HepG2 (cell line): ENCODE measurements around the gene DRC7. TPM values are rescaled to one million over a fixed set of nuclear protein-coding genes. Genes with fewer than 3 reads are reported as not detected.

Experiments used
- CEBPB ChIP-seq: IDR thresholded peaks from 2 replicates; pipeline ENCODE4 v1.6.1; 2011; ENCODE audit warnings: low read depth, low read length, improper control_type of control experiment, borderline replicate concordance
- HOXD1 ChIP-seq: sonication (generic); formaldehyde crosslinking; IDR thresholded peaks from 2 replicates; pipeline ENCODE4 v1.5.0; 2020; ENCODE audit warnings: missing genetic modification reagents
- IKZF1 ChIP-seq: fragments of 450-650 bp; IDR thresholded peaks from 2 replicates; pipeline ENCODE4 v1.7.1; 2016
- ISX ChIP-seq: sonication (generic); formaldehyde crosslinking; conservative IDR thresholded peaks from 2 replicates; pipeline ENCODE4 v1.5.0; 2020; ENCODE audit warnings: missing genetic modification reagents
- MTF2 ChIP-seq: sonication (generic); formaldehyde crosslinking; IDR thresholded peaks from 2 replicates; pipeline ENCODE4 v1.5.0; 2020; ENCODE audit warnings: missing genetic modification reagents, borderline replicate concordance
- RFX3 ChIP-seq: IDR thresholded peaks from 2 replicates; pipeline ENCODE4 v1.6.1; 2016; ENCODE audit warnings: missing biosample characterization, missing genetic modification reagents
- SRSF4 ChIP-seq: fragments of 200-400 bp; formaldehyde crosslinking; IDR thresholded peaks from one replicate; pipeline ENCODE4 v1.6.1; 2018; ENCODE audit warnings: mild to moderate bottlenecking, low read depth, low read length, moderate library complexity; ENCODE audit not compliant: poor library complexity, severe bottlenecking
- ZFP36L2 ChIP-seq: sonication (generic); formaldehyde crosslinking; IDR thresholded peaks from 2 replicates; pipeline ENCODE4 v1.4.0; 2020; ENCODE audit warnings: missing genetic modification reagents
- ZNF333 ChIP-seq: sonication (generic); formaldehyde crosslinking; IDR thresholded peaks from 2 replicates; pipeline ENCODE4 v1.4.0; 2020; ENCODE audit warnings: mild to moderate bottlenecking, missing genetic modification reagents, borderline replicate concordance
- ZNF530 ChIP-seq: sonication (generic); formaldehyde crosslinking; IDR thresholded peaks from 2 replicates; pipeline ENCODE4 v1.5.0; 2020; ENCODE audit warnings: low read depth, mild to moderate bottlenecking, missing genetic modification reagents
- ZSCAN12 ChIP-seq: sonication (generic); formaldehyde crosslinking; IDR thresholded peaks from 2 replicates; pipeline ENCODE4 v1.9.0; 2021; ENCODE audit warnings: mild to moderate bottlenecking, missing genetic modification reagents
- polyA plus RNA-seq, 8 experiments: library from polyadenylated mRNA; depleted of rRNA in 3 of 8; stranded (reverse) in 7 of 8; unstranded in 1 of 8; fragments of >200 nt; fragmentation: Illumina TruSeq in 4 of 8; extraction: Trizol in 4 of 8; gene quantifications; 2 replicates each; pipeline versions ENCODE4 v1.2.1 to v1.2.3, GENCODE V29; 2011 to 2016; ENCODE audit warnings: low read depth in 4 of 8, missing spikeins in 1 of 8, mixed read lengths in 1 of 8; ENCODE audit not compliant: insufficient read depth in 1 of 8
- total RNA-seq, 5 experiments: library from RNA; depleted of rRNA; stranded (reverse); fragments of >200 nt; fragmentation: Illumina TruSeq; extraction: Trizol; gene quantifications; 2 replicates each; pipeline ENCODE4 v1.2.3, GENCODE V29; 2016; ENCODE audit warnings: low read depth in 1 of 5
- TF ChIP-seq, protein P1 (sequence below): sonication (generic); formaldehyde crosslinking; IDR thresholded peaks from 2 replicates; pipeline ENCODE4 v1.8.1; 2022; ENCODE audit warnings: low read depth, mild to moderate bottlenecking, missing genetic modification reagents
- TF ChIP-seq, protein P2 (sequence below): sonication (generic); formaldehyde crosslinking; IDR thresholded peaks from 2 replicates; pipeline ENCODE4 v1.4.0; 2020; ENCODE audit warnings: low read depth, missing genetic modification reagents
- TF ChIP-seq, protein P3 (sequence below): sonication (generic); formaldehyde crosslinking; IDR thresholded peaks from 2 replicates; pipeline ENCODE4 v1.5.0; 2020; ENCODE audit warnings: mild to moderate bottlenecking, missing genetic modification reagents
- TF ChIP-seq, protein P4 (sequence below): sonication (generic); formaldehyde crosslinking; IDR thresholded peaks from 2 replicates; pipeline ENCODE4 v1.5.0; 2020; ENCODE audit warnings: mild to moderate bottlenecking, missing genetic modification reagents, borderline replicate concordance
- TF ChIP-seq, protein P5 (sequence below): sonication (generic); formaldehyde crosslinking; IDR thresholded peaks from 2 replicates; pipeline ENCODE4 v1.5.1; 2020; ENCODE audit warnings: mild to moderate bottlenecking, missing genetic modification reagents, moderate library complexity
- TF ChIP-seq, protein P6 (sequence below): IDR thresholded peaks from 2 replicates; pipeline ENCODE4 v1.6.1; 2012; ENCODE audit warnings: inconsistent platforms

The DRC7 gene
- total and polyA plus RNA-seq, 2 of the 13 experiments (the other 11 are each of a cell fraction or from before 2014, with no cell fraction given), result 2.7 to 3.4 TPM

DNA sequence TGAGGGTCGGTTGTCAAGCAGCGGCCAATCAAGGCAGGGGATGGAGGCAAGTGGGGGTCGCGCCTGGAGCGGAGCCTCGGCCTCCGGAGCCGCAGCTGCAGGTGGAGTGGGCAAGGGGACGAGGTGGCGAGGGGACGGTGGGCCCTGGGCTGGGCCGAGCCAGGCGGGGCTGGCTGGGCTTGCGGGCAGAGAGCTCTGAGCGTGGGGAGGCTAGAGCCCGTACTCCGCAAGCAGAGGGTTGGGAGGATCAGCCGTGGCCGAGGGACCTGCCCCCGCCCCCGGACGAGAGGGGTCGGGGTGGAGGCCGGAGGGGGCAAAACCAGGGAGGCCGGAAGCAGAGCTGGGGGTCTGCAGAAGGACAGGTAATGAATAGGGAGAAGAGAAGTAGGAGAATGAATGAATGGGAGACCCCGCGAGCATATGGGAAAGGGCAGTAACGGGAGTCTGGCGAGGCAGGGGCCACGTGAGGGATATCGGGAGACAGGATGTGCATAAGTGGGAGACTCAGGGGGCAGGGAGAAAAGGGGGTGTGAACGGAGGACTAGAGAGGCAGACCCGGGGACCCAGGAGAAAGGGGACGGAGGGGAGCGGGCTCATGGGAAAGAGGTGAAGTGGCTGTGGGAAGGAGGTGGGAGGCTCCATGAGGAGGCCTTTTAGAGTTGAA, 41.3 kb downstream of the DRC7 start, which contains the start of gene KATNB1 (continued):
- TF ChIP-seq ISX (CRISPR knock-in tag), result no peak
- TF ChIP-seq RFX3 (CRISPR knock-in tag), result peak; percentile 67
- TF ChIP-seq ZNF530 (CRISPR knock-in tag), result no peak
- TF ChIP-seq ZNF333 (CRISPR knock-in tag), result peak; percentile 87
- TF ChIP-seq, protein P1, sequence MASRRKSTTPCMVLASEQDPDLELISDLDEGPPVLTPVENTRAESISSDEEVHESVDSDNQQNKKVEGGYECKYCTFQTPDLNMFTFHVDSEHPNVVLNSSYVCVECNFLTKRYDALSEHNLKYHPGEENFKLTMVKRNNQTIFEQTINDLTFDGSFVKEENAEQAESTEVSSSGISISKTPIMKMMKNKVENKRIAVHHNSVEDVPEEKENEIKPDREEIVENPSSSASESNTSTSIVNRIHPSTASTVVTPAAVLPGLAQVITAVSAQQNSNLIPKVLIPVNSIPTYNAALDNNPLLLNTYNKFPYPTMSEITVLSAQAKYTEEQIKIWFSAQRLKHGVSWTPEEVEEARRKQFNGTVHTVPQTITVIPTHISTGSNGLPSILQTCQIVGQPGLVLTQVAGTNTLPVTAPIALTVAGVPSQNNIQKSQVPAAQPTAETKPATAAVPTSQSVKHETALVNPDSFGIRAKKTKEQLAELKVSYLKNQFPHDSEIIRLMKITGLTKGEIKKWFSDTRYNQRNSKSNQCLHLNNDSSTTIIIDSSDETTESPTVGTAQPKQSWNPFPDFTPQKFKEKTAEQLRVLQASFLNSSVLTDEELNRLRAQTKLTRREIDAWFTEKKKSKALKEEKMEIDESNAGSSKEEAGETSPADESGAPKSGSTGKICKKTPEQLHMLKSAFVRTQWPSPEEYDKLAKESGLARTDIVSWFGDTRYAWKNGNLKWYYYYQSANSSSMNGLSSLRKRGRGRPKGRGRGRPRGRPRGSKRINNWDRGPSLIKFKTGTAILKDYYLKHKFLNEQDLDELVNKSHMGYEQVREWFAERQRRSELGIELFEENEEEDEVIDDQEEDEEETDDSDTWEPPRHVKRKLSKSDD (CRISPR knock-in tag), result no peak
- TF ChIP-seq, protein P2, sequence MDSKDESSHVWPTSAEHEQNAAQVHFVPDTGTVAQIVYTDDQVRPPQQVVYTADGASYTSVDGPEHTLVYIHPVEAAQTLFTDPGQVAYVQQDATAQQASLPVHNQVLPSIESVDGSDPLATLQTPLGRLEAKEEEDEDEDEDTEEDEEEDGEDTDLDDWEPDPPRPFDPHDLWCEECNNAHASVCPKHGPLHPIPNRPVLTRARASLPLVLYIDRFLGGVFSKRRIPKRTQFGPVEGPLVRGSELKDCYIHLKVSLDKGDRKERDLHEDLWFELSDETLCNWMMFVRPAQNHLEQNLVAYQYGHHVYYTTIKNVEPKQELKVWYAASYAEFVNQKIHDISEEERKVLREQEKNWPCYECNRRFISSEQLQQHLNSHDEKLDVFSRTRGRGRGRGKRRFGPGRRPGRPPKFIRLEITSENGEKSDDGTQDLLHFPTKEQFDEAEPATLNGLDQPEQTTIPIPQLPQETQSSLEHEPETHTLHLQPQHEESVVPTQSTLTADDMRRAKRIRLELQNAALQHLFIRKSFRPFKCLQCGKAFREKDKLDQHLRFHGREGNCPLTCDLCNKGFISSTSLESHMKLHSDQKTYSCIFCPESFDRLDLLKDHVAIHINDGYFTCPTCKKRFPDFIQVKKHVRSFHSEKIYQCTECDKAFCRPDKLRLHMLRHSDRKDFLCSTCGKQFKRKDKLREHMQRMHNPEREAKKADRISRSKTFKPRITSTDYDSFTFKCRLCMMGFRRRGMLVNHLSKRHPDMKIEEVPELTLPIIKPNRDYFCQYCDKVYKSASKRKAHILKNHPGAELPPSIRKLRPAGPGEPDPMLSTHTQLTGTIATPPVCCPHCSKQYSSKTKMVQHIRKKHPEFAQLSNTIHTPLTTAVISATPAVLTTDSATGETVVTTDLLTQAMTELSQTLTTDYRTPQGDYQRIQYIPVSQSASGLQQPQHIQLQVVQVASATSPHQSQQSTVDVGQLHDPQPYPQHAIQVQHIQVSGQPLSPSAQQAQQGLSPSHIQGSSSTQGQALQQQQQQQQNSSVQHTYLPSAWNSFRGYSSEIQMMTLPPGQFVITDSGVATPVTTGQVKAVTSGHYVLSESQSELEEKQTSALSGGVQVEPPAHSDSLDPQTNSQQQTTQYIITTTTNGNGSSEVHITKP, result 0 out of 2 replicates have a peak, but pooled peaks have one; percentile 4
- no peak for TF ChIP-seq MTF2 (CRISPR knock-in tag)
- TF ChIP-seq, protein P3, sequence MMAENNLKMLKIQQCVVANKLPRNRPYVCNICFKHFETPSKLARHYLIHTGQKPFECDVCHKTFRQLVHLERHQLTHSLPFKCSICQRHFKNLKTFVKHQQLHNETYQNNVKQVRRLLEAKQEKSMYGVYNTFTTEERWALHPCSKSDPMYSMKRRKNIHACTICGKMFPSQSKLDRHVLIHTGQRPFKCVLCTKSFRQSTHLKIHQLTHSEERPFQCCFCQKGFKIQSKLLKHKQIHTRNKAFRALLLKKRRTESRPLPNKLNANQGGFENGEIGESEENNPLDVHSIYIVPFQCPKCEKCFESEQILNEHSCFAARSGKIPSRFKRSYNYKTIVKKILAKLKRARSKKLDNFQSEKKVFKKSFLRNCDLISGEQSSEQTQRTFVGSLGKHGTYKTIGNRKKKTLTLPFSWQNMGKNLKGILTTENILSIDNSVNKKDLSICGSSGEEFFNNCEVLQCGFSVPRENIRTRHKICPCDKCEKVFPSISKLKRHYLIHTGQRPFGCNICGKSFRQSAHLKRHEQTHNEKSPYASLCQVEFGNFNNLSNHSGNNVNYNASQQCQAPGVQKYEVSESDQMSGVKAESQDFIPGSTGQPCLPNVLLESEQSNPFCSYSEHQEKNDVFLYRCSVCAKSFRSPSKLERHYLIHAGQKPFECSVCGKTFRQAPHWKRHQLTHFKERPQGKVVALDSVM (CRISPR knock-in tag), result peak; percentile 75
- TF ChIP-seq IKZF1, result no peak
- TF ChIP-seq, protein P4, sequence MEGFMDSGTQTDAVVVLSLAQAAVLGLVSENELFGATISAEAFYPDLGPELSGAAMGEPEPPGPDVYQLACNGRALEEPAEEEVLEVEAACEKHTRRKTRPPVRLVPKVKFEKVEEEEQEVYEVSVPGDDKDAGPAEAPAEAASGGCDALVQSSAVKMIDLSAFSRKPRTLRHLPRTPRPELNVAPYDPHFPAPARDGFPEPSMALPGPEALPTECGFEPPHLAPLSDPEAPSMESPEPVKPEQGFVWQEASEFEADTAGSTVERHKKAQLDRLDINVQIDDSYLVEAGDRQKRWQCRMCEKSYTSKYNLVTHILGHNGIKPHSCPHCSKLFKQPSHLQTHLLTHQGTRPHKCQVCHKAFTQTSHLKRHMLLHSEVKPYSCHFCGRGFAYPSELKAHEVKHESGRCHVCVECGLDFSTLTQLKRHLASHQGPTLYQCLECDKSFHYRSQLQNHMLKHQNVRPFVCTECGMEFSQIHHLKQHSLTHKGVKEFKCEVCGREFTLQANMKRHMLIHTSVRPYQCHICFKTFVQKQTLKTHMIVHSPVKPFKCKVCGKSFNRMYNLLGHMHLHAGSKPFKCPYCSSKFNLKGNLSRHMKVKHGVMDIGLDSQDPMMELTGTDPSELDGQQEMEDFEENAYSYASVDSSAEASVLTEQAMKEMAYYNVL (CRISPR knock-in tag), result peak; percentile 66
- no peak for TF ChIP-seq ZSCAN12 (CRISPR knock-in tag)
- TF ChIP-seq HOXD1, result no peak
- no peak for TF ChIP-seq CEBPB
- no peak for TF ChIP-seq ZFP36L2
- TF ChIP-seq, protein P5, sequence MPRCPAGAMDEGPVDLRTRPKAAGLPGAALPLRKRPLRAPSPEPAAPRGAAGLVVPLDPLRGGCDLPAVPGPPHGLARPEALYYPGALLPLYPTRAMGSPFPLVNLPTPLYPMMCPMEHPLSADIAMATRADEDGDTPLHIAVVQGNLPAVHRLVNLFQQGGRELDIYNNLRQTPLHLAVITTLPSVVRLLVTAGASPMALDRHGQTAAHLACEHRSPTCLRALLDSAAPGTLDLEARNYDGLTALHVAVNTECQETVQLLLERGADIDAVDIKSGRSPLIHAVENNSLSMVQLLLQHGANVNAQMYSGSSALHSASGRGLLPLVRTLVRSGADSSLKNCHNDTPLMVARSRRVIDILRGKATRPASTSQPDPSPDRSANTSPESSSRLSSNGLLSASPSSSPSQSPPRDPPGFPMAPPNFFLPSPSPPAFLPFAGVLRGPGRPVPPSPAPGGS (CRISPR knock-in tag), result no peak
- TF ChIP-seq SRSF4, result no peak
- TF ChIP-seq, protein P6, sequence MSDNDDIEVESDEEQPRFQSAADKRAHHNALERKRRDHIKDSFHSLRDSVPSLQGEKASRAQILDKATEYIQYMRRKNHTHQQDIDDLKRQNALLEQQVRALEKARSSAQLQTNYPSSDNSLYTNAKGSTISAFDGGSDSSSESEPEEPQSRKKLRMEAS, result peak; percentile 84
